SU-DHL-6 (cell line): ENCODE measurements around the gene LRRC7.

ENCODE experiments used
- H2AFZ ChIP-seq: fragments of 200-600 bp; sonication (generic); 2 replicates; pipeline ENCODE4 v1.6.1; 2014; ENCODE audit warnings: low read depth, mild to moderate bottlenecking, moderate library complexity, mixed read lengths, antibody characterized with exemption, low read length; ENCODE audit not compliant: severe bottlenecking
- H3F3A ChIP-seq: fragments of 200-600 bp; shearing (Covaris generic); 2 replicates; pipeline ENCODE4 v1.6.0; 2016; ENCODE audit warnings: antibody characterized with exemption, mild to moderate bottlenecking; ENCODE audit not compliant: insufficient read depth
- H3K27ac ChIP-seq: fragments of 200-600 bp; sonication (generic); 2 replicates; pipeline ENCODE4 v1.5.1; 2016; ENCODE audit warnings: low read depth, mild to moderate bottlenecking, low read length, moderate library complexity, mixed read lengths
- H3K27me3 ChIP-seq: fragments of 200-600 bp; sonication (generic), shearing (Covaris generic); 2 replicates; pipeline ENCODE4 v1.6.0; 2014; ENCODE audit warnings: mild to moderate bottlenecking, low read length
- H3K36me3 ChIP-seq: fragments of 200-600 bp; sonication (generic); 2 replicates; pipeline ENCODE4 v1.6.1; 2014; ENCODE audit warnings: mild to moderate bottlenecking, low read length, mixed read lengths
- H3K4me2 ChIP-seq: fragments of 300-600, 200-600 bp; shearing (Covaris generic), sonication (generic); 2 replicates; pipeline ENCODE4 v1.6.0; 2014; ENCODE audit warnings: low read length, low read depth, mild to moderate bottlenecking; ENCODE audit not compliant: poor library complexity, severe bottlenecking
- H3K4me3 ChIP-seq: fragments of 200-600 bp; sonication (generic); 2 replicates; pipeline ENCODE4 v1.5.1; 2014; ENCODE audit warnings: antibody characterized with exemption, low read length, mild to moderate bottlenecking, mixed read lengths; ENCODE audit not compliant: insufficient read depth, poor library complexity, severe bottlenecking
- H3K79me2 ChIP-seq: fragments of 200-600 bp; sonication (generic); 2 replicates; pipeline ENCODE4 v1.6.1; 2014; ENCODE audit warnings: mild to moderate bottlenecking, low read length, moderate library complexity; ENCODE audit not compliant: insufficient read depth
- H3K9ac ChIP-seq: fragments of 200-600 bp; sonication (generic); 2 replicates; pipeline ENCODE4 v1.7.0; 2014; ENCODE audit warnings: mild to moderate bottlenecking, low read length
- H3K9me2 ChIP-seq: fragments of 200-600 bp; sonication (generic); replicated peaks from 2 replicates; pipeline ENCODE4 v1.6.1; 2014; ENCODE audit warnings: low read length; ENCODE audit not compliant: insufficient read depth
- H3K9me3 ChIP-seq: fragments of 200-600 bp; sonication (generic); 2 replicates; pipeline ENCODE4 v1.6.1; 2014; ENCODE audit warnings: low read length, mixed read lengths; ENCODE audit not compliant: insufficient read depth
- H4K20me1 ChIP-seq: fragments of 200-600 bp; sonication (generic); 2 replicates; pipeline ENCODE4 v1.6.1; 2014; ENCODE audit warnings: low read depth, mild to moderate bottlenecking, antibody characterized with exemption, low read length, moderate library complexity, mixed read lengths
- CTCF ChIP-seq: fragments of 200-600 bp; sonication (generic); IDR thresholded peaks from one replicate; pipeline ENCODE4 v1.5.1; 2017; ENCODE audit warnings: antibody characterized with exemption, mild to moderate bottlenecking, low read length, moderate library complexity; ENCODE audit not compliant: insufficient read depth, poor library complexity, severe bottlenecking
- EZH2phosphoT487 ChIP-seq: fragments of 200-600 bp; sonication (generic), shearing (Covaris generic); conservative IDR thresholded peaks from 2 replicates; pipeline ENCODE4 v1.6.1; 2018; ENCODE audit warnings: mild to moderate bottlenecking, antibody characterized with exemption, low read length, moderate library complexity, mixed read lengths

LRRC7 gene

GRCh38 chr1:69573911-69574310 is 6.2 kb downstream of the LRRC7 start:
- no peak overlapping the region for H2AFZ ChIP-seq
- H3K4me3 ChIP-seq, result no peak overlapping the region
- no peak overlapping the region for H3K4me2 ChIP-seq
- H3K36me3 ChIP-seq, result no peaks in the 10 kb centered on the region
- H3F3A ChIP-seq, result no peaks in the 10 kb centered on the region
- no peak for TF ChIP-seq CTCF
- no peak for TF ChIP-seq EZH2phosphoT487
- H3K27me3 ChIP-seq, result no peaks in the 10 kb centered on the region
- no peaks in the 10 kb centered on the region for H3K9me2 ChIP-seq
- H3K9me3 ChIP-seq, result no peaks in the 10 kb centered on the region
- H4K20me1 ChIP-seq, result no peaks in the 10 kb centered on the region
- no peak overlapping the region for H3K27ac ChIP-seq
- no peak overlapping the region for H3K9ac ChIP-seq
- no peaks in the 10 kb centered on the region for H3K79me2 ChIP-seq

DNA sequence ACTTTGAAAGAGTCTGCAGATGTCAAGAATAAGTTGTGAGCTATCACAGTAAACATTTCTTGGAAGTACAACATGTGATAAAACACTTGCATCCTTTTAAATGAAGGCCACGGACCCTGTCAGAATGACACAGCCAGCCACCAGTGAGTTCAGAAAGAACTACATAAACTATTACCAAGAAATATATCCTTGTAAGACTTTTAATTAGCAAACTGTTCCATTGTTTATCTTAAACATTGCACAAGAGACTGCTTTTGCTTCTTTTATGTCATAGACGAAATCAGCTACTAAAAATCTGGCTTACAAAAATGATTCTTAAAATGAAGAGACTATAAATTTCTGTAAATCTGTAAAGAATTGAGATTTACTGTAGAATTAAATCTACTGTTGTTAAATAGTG is 17.9 kb downstream of the LRRC7 start:
- H3K36me3 ChIP-seq, result no peaks in the 10 kb centered on the region
- H3K9ac ChIP-seq, result no peak overlapping the region
- H3K27ac ChIP-seq, result no peak overlapping the region
- no peak overlapping the region for H3K4me3 ChIP-seq
- no peaks in the 10 kb centered on the region for H3K27me3 ChIP-seq
- no peaks in the 10 kb centered on the region for H3K9me3 ChIP-seq
- H4K20me1 ChIP-seq, result no peaks in the 10 kb centered on the region
- no peaks in the 10 kb centered on the region for H3K79me2 ChIP-seq
- H3F3A ChIP-seq, result no peaks in the 10 kb centered on the region
- no peak overlapping the region for H3K4me2 ChIP-seq
- TF ChIP-seq EZH2phosphoT487 (no peak), CTCF (no peak)
- H2AFZ ChIP-seq, result no peak overlapping the region
- H3K9me2 ChIP-seq, result no peaks in the 10 kb centered on the region

DNA sequence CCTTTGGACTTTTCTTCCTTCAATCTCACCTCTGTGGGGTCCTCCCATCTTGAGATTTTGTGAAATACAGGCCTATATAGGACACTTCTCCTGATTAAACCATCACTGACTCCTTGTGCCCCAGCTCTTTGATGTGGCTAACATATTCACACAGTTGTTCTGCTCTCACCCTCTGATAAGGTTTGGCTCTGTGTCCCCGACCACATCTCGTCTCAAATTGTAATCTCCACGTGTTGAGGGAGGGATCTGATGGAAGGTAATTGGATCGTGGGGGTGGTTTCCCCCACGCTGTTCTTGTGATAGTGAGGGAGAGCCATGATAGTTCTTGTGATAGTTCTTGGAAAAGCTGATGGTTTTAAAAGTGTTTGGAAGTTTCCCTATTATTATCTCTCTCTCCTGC is 19.7 kb downstream of the LRRC7 start:
- Histone ChIP-seq H3K9me3 (no peaks in the 10 kb centered on the region), H3K4me2 (no peak overlapping the region), H3K79me2 (no peaks in the 10 kb centered on the region), H3K36me3 (no peaks in the 10 kb centered on the region), H3K9me2 (no peaks in the 10 kb centered on the region), H3F3A (no peaks in the 10 kb centered on the region), H3K27me3 (no peaks in the 10 kb centered on the region), H4K20me1 (no peaks in the 10 kb centered on the region), H3K9ac (no peak overlapping the region), H2AFZ (no peak overlapping the region), H3K4me3 (no peak overlapping the region), H3K27ac (no peak overlapping the region)
- no peak for TF ChIP-seq CTCF
- TF ChIP-seq EZH2phosphoT487, result no peak

GRCh38 chr1:69589799-69590198 is 22.1 kb downstream of the LRRC7 start:
- Histone ChIP-seq H3K4me2 (no peak overlapping the region), H3K4me3 (no peak overlapping the region), H3K9ac (no peak overlapping the region), H3K79me2 (no peaks in the 10 kb centered on the region), H4K20me1 (no peaks in the 10 kb centered on the region), H2AFZ (no peak overlapping the region), H3K27me3 (no peaks in the 10 kb centered on the region), H3F3A (no peaks in the 10 kb centered on the region), H3K36me3 (no peaks in the 10 kb centered on the region), H3K27ac (no peak overlapping the region), H3K9me3 (no peaks in the 10 kb centered on the region), H3K9me2 (no peaks in the 10 kb centered on the region)
- TF ChIP-seq CTCF (no peak), EZH2phosphoT487 (no peak)
